ENCODE data around the gene GUCA2B.

- TF ChIP-seq, protein P1, sequence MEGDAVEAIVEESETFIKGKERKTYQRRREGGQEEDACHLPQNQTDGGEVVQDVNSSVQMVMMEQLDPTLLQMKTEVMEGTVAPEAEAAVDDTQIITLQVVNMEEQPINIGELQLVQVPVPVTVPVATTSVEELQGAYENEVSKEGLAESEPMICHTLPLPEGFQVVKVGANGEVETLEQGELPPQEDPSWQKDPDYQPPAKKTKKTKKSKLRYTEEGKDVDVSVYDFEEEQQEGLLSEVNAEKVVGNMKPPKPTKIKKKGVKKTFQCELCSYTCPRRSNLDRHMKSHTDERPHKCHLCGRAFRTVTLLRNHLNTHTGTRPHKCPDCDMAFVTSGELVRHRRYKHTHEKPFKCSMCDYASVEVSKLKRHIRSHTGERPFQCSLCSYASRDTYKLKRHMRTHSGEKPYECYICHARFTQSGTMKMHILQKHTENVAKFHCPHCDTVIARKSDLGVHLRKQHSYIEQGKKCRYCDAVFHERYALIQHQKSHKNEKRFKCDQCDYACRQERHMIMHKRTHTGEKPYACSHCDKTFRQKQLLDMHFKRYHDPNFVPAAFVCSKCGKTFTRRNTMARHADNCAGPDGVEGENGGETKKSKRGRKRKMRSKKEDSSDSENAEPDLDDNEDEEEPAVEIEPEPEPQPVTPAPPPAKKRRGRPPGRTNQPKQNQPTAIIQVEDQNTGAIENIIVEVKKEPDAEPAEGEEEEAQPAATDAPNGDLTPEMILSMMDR (IDR thresholded peaks at IDR 0.05 in 4 of 5, conservative IDR thresholded peaks at IDR 0.05 in 1 of 5) = no peak
- no peak for TF ChIP-seq POLR2A (IDR thresholded peaks at IDR 0.05)
These were observed 10.1 kb upstream of the GUCA2B start for GRCh38 chr1:42142894-42143675.
